Kidney (tissue), 14 donors: ENCODE data around the gene GLT1D1. TPM values are rescaled to one million over a fixed set of nuclear protein-coding genes. Genes with fewer than 3 reads are reported as not detected.

Source experiments
- DNase-seq, 5 donors: peaks; one replicate each; pipeline ENCODE4 v3.0.0-alpha.2; 2013 to 2020
- FAIRE-seq: peaks from 2 replicates; lab custom pipeline; 2012; peaks lifted over from hg19 to GRCh38; lab: Jason Lieb, UNC
- H3K27ac ChIP-seq, 2 donors: one replicate each; pipeline ENCODE4 v1.7.0; 2013; ENCODE audit warnings: low read depth in 2 of 2, low read length in 2 of 2, inconsistent platforms in 1 of 2
- H3K27me3 ChIP-seq: one replicate; pipeline ENCODE4 v1.7.1; 2013; ENCODE audit warnings: low read length, inconsistent platforms; ENCODE audit not compliant: control insufficient read depth, insufficient read depth
- H3K36me3 ChIP-seq, 3 donors: one replicate each; pipeline versions ENCODE4 v1.7.0 to v1.7.1; 2013; ENCODE audit warnings: low read length in 3 of 3, control low read depth in 1 of 3, inconsistent platforms in 1 of 3; ENCODE audit not compliant: insufficient read depth in 3 of 3, control insufficient read depth in 2 of 3
- H3K4me1 ChIP-seq, 3 donors: one replicate each; pipeline versions ENCODE4 v1.7.0 to v1.7.1; 2013; ENCODE audit warnings: low read length in 3 of 3, inconsistent platforms in 1 of 3, low read depth in 1 of 3; ENCODE audit not compliant: control insufficient read depth in 2 of 3, insufficient read depth in 2 of 3
- H3K4me3 ChIP-seq, 3 donors: one replicate each; pipeline versions ENCODE4 v1.7.0 to v1.8.1; 2013; ENCODE audit warnings: low read length in 3 of 3, control low read depth in 1 of 3, inconsistent platforms in 1 of 3
- H3K9ac ChIP-seq, 3 donors: one replicate each; pipeline versions ENCODE4 v1.7.0 to v1.7.1; 2013; ENCODE audit warnings: low read length in 3 of 3, control low read depth in 1 of 3, inconsistent platforms in 1 of 3
- H3K9me3 ChIP-seq, 3 donors: one replicate each; pipeline versions ENCODE4 v1.7.0 to v1.7.1; 2013; ENCODE audit warnings: low read length in 3 of 3, control low read depth in 1 of 3, inconsistent platforms in 1 of 3; ENCODE audit not compliant: control insufficient read depth in 2 of 3, insufficient read depth in 1 of 3
- CTCF ChIP-seq: IDR thresholded peaks from 3 replicates; pipeline ENCODE4 v1.5.1; 2012; ENCODE audit warnings: mild to moderate bottlenecking, moderate library complexity, borderline replicate concordance; ENCODE audit not compliant: insufficient read depth; ENCODE audit errors: extremely low read depth
- intact Hi-C: fragments of 100-400 bp; cut with DNase I; formaldehyde crosslinking; loops from one replicate; pipeline ENCODE4 v1.11.1; 2022
- polyA plus RNA-seq: library from polyadenylated mRNA; stranded (reverse); fragments of 350-450 nt; fragmentation: Illumina TruSeq; extraction: RNeasy Lipid Tissue Mini Kit (QIAGEN cat#74804); gene quantifications from one replicate; pipeline ENCODE4 v1.2.3, GENCODE V29; 2014; ENCODE audit warnings: low read depth, low replicate concordance; ENCODE audit not compliant: insufficient read depth
- total RNA-seq: library from RNA; stranded (reverse); fragmentation: NEBNext Ultra II Directional; extraction: Animal tissue kit (Norgen Biotek cat#: 25700); gene quantifications from one replicate; pipeline ENCODE4 v1.2.1, GENCODE V29; 2021
- donor health status: control.
- donor health status: control.
- donor health status: control.
- donor health status: control.
- donor health status: control.
- donor health status: DM: yes; HTN: yes; CAD: no.
- donor health status: Normal renal cell carcinoma (clear cell type).

GLT1D1 gene
- total and polyA plus RNA-seq, 2 donors from 2014 or later, result 0.41 to 0.45 TPM

DNA sequence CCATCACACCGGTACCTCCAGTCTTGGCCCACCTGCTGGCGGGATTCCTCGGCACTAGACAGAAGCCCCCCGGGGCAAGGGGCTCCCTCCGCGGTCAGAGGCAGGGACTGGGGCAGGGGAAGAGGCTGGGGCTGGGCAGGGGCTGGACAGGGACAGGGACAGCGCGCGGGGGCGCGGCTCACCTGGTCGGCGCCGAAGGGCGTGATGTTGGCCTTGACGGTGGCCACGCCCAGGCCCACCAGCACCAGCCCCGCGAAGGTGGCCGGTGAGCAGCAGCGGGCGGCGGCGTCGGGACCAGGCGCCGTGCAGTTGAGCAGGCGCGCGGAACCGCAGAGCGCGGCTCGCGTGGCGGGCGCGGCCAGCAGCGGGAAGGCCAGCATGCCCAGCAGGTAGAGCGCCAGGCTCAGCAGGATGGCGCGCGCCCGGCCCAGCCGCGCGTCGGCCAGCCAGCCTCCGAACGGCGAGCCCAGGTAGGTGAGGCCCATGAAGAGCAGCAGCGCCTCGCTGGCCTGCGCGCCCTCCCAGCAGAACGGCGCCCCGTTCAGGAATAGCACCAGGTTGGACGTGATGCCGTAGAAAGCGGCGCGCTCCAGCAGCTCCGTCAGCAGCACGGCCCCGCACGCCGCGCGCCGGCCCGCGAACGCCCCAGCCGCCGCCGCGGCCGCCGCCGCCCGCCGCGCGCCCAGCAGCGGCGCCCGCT, 29.9 kb upstream of the GLT1D1 start:
- peak overlapping the region; percentile 57 to 76 (median 66) for H3K4me3 ChIP-seq
- intact Hi-C loops, result no loop called here
- H3K4me1 ChIP-seq, result peaks cover 0 to 10% (median 0%) of the 10 kb centered on the region in 3 donors
- H3K9me3 ChIP-seq, result peaks cover 0 to 5% (median 0%) of the 10 kb centered on the region in 3 donors
- FAIRE-seq (no peak), DNase-seq (peak in 4 of 5 donors; percentile 51 to 85 (median 72))
- H3K27me3 ChIP-seq, result no peaks in the 10 kb centered on the region
- H3K36me3 ChIP-seq, result peaks cover 0 to 2% (median 0%) of the 10 kb centered on the region in 3 donors
- no peak for TF ChIP-seq CTCF
- peak overlapping the region; percentile 52 to 85 for H3K27ac ChIP-seq
- H3K9ac ChIP-seq, result peak overlapping the region; percentile 30 to 67 (median 65)

- peak; percentile 97 to 99 (median 98) for DNase-seq
- H3K27me3 ChIP-seq, result no peaks in the 10 kb centered on the region
- peak within 1 kb of the TSS; percentile 73 to 95 (median 92) for H3K4me3 ChIP-seq
- peaks cover 0 to 5% (median 0%) of the 10 kb centered on the region in 3 donors for H3K9me3 ChIP-seq
- peaks cover 0 to 10% (median 0%) of the 10 kb centered on the region in 3 donors for H3K4me1 ChIP-seq
- intact Hi-C loops, result no loop called here
- H3K9ac ChIP-seq, result peak within 1 kb of the TSS; percentile 67 to 93 (median 91)
- H3K36me3 ChIP-seq, result peaks cover 0 to 2% (median 0%) of the 10 kb centered on the region in 3 donors
- TF ChIP-seq CTCF, result no peak
- H3K27ac ChIP-seq, result peak within 1 kb of the TSS; percentile 59 to 85
- FAIRE-seq, result no peak
Measured at GRCh38 chr12:128823916-128824839, 29.1 kb upstream of the GLT1D1 start, which contains the start of gene SLC15A4. TSS of gene SLC15A4 (minus strand) at chr12:128823958. CDS start at chr12:128823943, 15 bp downstream.

DNA sequence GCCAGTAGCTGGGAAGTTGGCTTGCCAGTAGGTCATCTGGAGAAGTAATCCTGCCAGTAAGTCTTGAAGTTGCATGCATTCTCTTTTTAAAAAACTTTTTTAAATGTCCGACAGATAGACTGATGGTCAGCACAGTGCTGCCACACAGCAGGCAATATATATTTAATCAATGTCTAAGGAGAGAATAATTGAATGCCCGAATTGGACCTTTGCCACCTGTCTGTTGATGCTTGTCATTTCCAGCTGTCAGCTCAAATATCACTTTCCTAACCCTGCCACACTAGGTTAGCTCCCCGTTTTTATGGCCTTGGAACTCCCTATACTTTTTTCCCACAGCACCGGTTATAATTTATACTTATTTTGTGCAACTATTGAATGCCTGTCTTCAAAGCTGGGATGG, 27.4 kb upstream of the GLT1D1 start:
- H3K27ac ChIP-seq, result no peak overlapping the region
- no peak overlapping the region for H3K9ac ChIP-seq
- H3K27me3 ChIP-seq, result no peaks in the 10 kb centered on the region
- TF ChIP-seq CTCF, result no peak
- DNase-seq (no peak), FAIRE-seq (no peak)
- H3K36me3 ChIP-seq, result no peaks in the 10 kb centered on the region
- intact Hi-C loops, result no loop called here
- peaks cover 0 to 5% (median 0%) of the 10 kb centered on the region in 3 donors for H3K9me3 ChIP-seq
- peaks cover 0 to 7% (median 0%) of the 10 kb centered on the region in 3 donors for H3K4me1 ChIP-seq
- no peak overlapping the region for H3K4me3 ChIP-seq
